GM18909 (cell line): Measurements from ENCODE around the gene SPCS1.
"Not testable (repeated sequence)": the region's sequence is repeated elsewhere in the genome, so short reads cannot be mapped to it uniquely, and the experiment has no call there.

Source experiments
- ATAC-seq: cut with Tn5 transposase; IDR thresholded peaks from one replicate; pipeline ENCODE4 v1.9.1; 2021; ENCODE audit warnings: mild to moderate bottlenecking; ENCODE audit not compliant: unreplicated experiment, poor library complexity

The SPCS1 gene

GRCh38 chr3:52705688-52706686 lies at the start of gene SPCS1, which contains the start of gene GLT8D1:
Gene SPCS1 (plus strand): TSS chr3:52706106. CDS start chr3:52706247, 141 bp downstream.
Gene GLT8D1 (minus strand): TSS chr3:52705791. CDS start chr3:52700460, 5,331 bp downstream.
- ATAC-seq = peak; percentile 82

- no peak for ATAC-seq
These were observed 45.9 kb upstream of the SPCS1 start for GRCh38 chr3:52660046-52660445.

GRCh38 chr3:52663098-52663497 lies 42.8 kb upstream of the SPCS1 start:
- no peak for ATAC-seq

- peak; percentile 74 for ATAC-seq
These were observed 35.0 kb upstream of the SPCS1 start for GRCh38 chr3:52670621-52671521.

- ATAC-seq = no peak
These were observed 34.2 kb upstream of the SPCS1 start for GRCh38 chr3:52671676-52672075.

GRCh38 chr3:52676201-52676600 lies 29.7 kb upstream of the SPCS1 start:
- ATAC-seq = not testable (repeated sequence)

GRCh38 chr3:52678265-52679198 lies 27.4 kb upstream of the SPCS1 start:
- no peak for ATAC-seq

GRCh38 chr3:52679199-52679538 lies 26.7 kb upstream of the SPCS1 start:
- no peak for ATAC-seq

- ATAC-seq = no peak
These were observed 26.1 kb upstream of the SPCS1 start for GRCh38 chr3:52679811-52680210.

GRCh38 chr3:52681596-52681995 lies 24.3 kb upstream of the SPCS1 start:
- no peak for ATAC-seq

- ATAC-seq = no peak
These were observed 23.9 kb upstream of the SPCS1 start for GRCh38 chr3:52682016-52682415.

GRCh38 chr3:52683611-52684010 lies 22.3 kb upstream of the SPCS1 start:
- no peak for ATAC-seq

- no peak for ATAC-seq
These were observed 21.7 kb upstream of the SPCS1 start for GRCh38 chr3:52684184-52684583.

- ATAC-seq = peak; percentile 80
These were observed 20.6 kb upstream of the SPCS1 start for GRCh38 chr3:52685285-52685708.

- peak; percentile 82 for ATAC-seq
These were observed 19.9 kb upstream of the SPCS1 start, which contains the start of the genes GNL3 and PBRM1 for GRCh38 chr3:52685709-52686691. Gene GNL3 (plus strand): TSS chr3:52686032. CDS start chr3:52686093, 61 bp downstream. Gene PBRM1 (minus strand): TSS chr3:52685913.

GRCh38 chr3:52688266-52688665 lies 17.6 kb upstream of the SPCS1 start:
- ATAC-seq = no peak

GRCh38 chr3:52689151-52689550 lies 16.8 kb upstream of the SPCS1 start:
- no peak for ATAC-seq

GRCh38 chr3:52690560-52690959 lies 15.3 kb upstream of the SPCS1 start:
- no peak for ATAC-seq
